Body of pancreas (tissue), 4 donors: ENCODE measurements around the gene FCN3.

Experiments
- POLR2A ChIP-seq, 3 donors: fragments of 450-650 bp; IDR thresholded peaks; one replicate each; pipeline ENCODE4 v1.6.1; 2016; ENCODE audit warnings: antibody characterized with exemption in 3 of 3, mild to moderate bottlenecking in 2 of 3
- TF ChIP-seq, protein P1 (sequence below), 7 experiments: fragments of 450-650 bp in 4 of 7; fragments of 200-600 bp in 3 of 7; sonication (generic) in 3 of 7; IDR thresholded peaks; one replicate each; pipeline ENCODE4 v1.5.1; 2016 to 2019; ENCODE audit warnings: antibody characterized with exemption in 7 of 7

DNA sequence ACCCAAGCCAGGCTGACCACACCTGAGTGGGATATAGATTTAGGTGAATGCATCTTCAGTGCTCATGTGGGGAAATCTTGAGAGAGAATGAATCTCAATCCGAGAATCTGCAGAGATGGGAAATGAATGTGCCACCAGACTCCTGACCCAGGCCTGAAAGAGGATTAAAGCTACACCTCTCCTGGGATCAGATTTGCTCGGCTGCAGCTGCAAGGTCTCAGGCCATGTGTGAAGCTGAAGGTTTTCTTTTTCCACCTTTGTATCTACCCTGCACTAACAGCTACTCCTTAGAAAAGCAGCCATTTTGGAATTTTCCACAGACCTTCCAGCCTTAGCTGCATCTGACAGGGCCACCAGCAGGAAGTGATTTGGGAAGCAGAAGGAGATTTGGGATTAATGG is 36.1 kb upstream of the FCN3 start:
- TF ChIP-seq, protein P1, sequence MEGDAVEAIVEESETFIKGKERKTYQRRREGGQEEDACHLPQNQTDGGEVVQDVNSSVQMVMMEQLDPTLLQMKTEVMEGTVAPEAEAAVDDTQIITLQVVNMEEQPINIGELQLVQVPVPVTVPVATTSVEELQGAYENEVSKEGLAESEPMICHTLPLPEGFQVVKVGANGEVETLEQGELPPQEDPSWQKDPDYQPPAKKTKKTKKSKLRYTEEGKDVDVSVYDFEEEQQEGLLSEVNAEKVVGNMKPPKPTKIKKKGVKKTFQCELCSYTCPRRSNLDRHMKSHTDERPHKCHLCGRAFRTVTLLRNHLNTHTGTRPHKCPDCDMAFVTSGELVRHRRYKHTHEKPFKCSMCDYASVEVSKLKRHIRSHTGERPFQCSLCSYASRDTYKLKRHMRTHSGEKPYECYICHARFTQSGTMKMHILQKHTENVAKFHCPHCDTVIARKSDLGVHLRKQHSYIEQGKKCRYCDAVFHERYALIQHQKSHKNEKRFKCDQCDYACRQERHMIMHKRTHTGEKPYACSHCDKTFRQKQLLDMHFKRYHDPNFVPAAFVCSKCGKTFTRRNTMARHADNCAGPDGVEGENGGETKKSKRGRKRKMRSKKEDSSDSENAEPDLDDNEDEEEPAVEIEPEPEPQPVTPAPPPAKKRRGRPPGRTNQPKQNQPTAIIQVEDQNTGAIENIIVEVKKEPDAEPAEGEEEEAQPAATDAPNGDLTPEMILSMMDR (IDR thresholded peaks at IDR 0.05): no peak
- no peak for TF ChIP-seq POLR2A (IDR thresholded peaks at IDR 0.05)
